PC-9 (cell line): ENCODE measurements around the gene UBE2U. TPM values are rescaled to one million over a fixed set of nuclear protein-coding genes. Genes with fewer than 3 reads are reported as not detected.

Source experiments
- BruUV-seq: library from RNA; stranded (reverse); fragments of 400-500 nt; replicated peaks from 2 replicates; lab custom pipeline; 2021; lab: Mats Ljungman, UMichigan
- CTCF ChIA-PET: fragments of 300-600 bp; sonication (Branson Sonifier 250); formaldehyde crosslinking; loops from one replicate; lab custom pipeline; 2022; ENCODE audit warnings: antibody characterized with exemption; lab: Charles Lee
- POLR2A ChIA-PET: fragments of 300-600 bp; sonication (Branson Sonifier 250); formaldehyde crosslinking; loops from one replicate; lab custom pipeline; 2022; ENCODE audit warnings: antibody characterized with exemption; ENCODE audit not compliant: unreplicated experiment; lab: Charles Lee
- DNase-seq, 2 experiments: peaks; one replicate each; pipeline versions ENCODE4 v3.0.0 to v3.0.0-alpha.2; 2015 to 2022; ENCODE audit warnings: mixed read lengths in 1 of 2
- H2AFZ ChIP-seq: fragments of 200-600 bp; sonication (generic); 2 replicates; pipeline ENCODE4 v1.8.1; 2017; ENCODE audit warnings: antibody characterized with exemption
- H3F3A ChIP-seq: fragments of 200-600 bp; sonication (generic); 2 replicates; pipeline ENCODE4 v1.8.1; 2017; ENCODE audit warnings: antibody characterized with exemption, mild to moderate bottlenecking, low read depth; ENCODE audit not compliant: insufficient read depth
- H3K27ac ChIP-seq: fragments of 200-600 bp; sonication (generic); 2 replicates; pipeline ENCODE4 v1.6.1; 2016; ENCODE audit warnings: mixed run types
- H3K27me3 ChIP-seq: fragments of 200-600 bp; sonication (generic); 2 replicates; pipeline ENCODE4 v1.6.1; 2016; ENCODE audit warnings: low read depth, mixed run types; ENCODE audit not compliant: insufficient read depth
- H3K36me3 ChIP-seq: fragments of 200-600 bp; sonication (generic); 2 replicates; pipeline ENCODE4 v1.6.1; 2016; ENCODE audit warnings: low read depth, mixed run types
- H3K4me1 ChIP-seq: fragments of 200-600 bp; sonication (generic); replicated peaks from 2 replicates; pipeline ENCODE4 v1.6.1; 2016; ENCODE audit warnings: mixed run types; ENCODE audit not compliant: insufficient read depth
- H3K4me2 ChIP-seq: fragments of 200-600 bp; sonication (generic); 2 replicates; pipeline ENCODE4 v1.6.1; 2017; ENCODE audit warnings: mixed run types
- H3K4me3 ChIP-seq: fragments of 200-600 bp; sonication (generic); 2 replicates; pipeline ENCODE4 v1.6.1; 2016; ENCODE audit warnings: mixed run types
- H3K79me2 ChIP-seq: fragments of 200-600 bp; sonication (generic); 2 replicates; pipeline ENCODE4 v1.6.1; 2017; ENCODE audit warnings: low read depth, mixed run types
- H3K9me2 ChIP-seq: fragments of 200-600 bp; sonication (generic); 2 replicates; pipeline ENCODE4 v1.8.1; 2017; ENCODE audit warnings: mild to moderate bottlenecking; ENCODE audit not compliant: insufficient read depth
- H3K9me3 ChIP-seq: fragments of 200-600 bp; sonication (generic); 2 replicates; pipeline ENCODE4 v1.8.1; 2016; ENCODE audit warnings: low read depth; ENCODE audit not compliant: insufficient read depth
- H4K20me1 ChIP-seq: fragments of 200-600 bp; sonication (generic); 2 replicates; pipeline ENCODE4 v1.8.1; 2017; ENCODE audit not compliant: insufficient read depth
- CTCF ChIP-seq: fragments of 200-600 bp; sonication (generic); conservative IDR thresholded peaks from 2 replicates; pipeline ENCODE4 v1.6.1; 2017; ENCODE audit warnings: mixed run types, antibody characterized with exemption, mild to moderate bottlenecking, moderate library complexity
- EZH2 ChIP-seq: fragments of 200-600 bp; sonication (generic); IDR thresholded peaks from 2 replicates; pipeline ENCODE4 v1.8.0; 2017; ENCODE audit warnings: antibody characterized with exemption, low read depth
- intact Hi-C: fragments of 100-400 bp; cut with micrococcal nuclease; formaldehyde crosslinking; loops from one replicate; pipeline ENCODE4 v1.10.0; 2022; ENCODE audit not compliant: unreplicated experiment
- total RNA-seq: library from RNA; stranded (reverse); gene quantifications from 2 replicates; pipeline ENCODE4 v1.2.3, GENCODE V29; 2021

The UBE2U gene
- total RNA-seq, 1 experiment from 2014 or later: not detected

GRCh38 chr1:64173336-64173940 is 30.0 kb upstream of the UBE2U start:
- peak overlapping the region; percentile 37; the same call in 1 of the 2 replicates for H3K4me3 ChIP-seq
- peak; percentile 8 to 46 for DNase-seq
- intact Hi-C loops: no loop called here

GRCh38 chr1:64175639-64176038 is 27.8 kb upstream of the UBE2U start:
- intact Hi-C loops: no loop called here
- BruUV-seq: no TSS peak
- Histone ChIP-seq H3K27me3 (no peaks in the 10 kb centered on the region), H3K79me2 (no peaks in the 10 kb centered on the region), H3K36me3 (peaks cover 8% of the 10 kb centered on the region), H3F3A (peaks cover 39% of the 10 kb centered on the region), H3K4me2 (no peak overlapping the region), H3K4me3 (no peak overlapping the region), H3K27ac (no peak overlapping the region), H4K20me1 (no peaks in the 10 kb centered on the region), H3K4me1 (peaks cover 40% of the 10 kb centered on the region), H3K9me3 (no peaks in the 10 kb centered on the region; the same call in 1 of the 2 replicates), H2AFZ (no peak overlapping the region), H3K9me2 (no peaks in the 10 kb centered on the region)
- TF ChIP-seq EZH2 (no peak), CTCF (no peak)
- ChIA-PET CTCF (no interaction called here), POLR2A (no interaction called here)
- DNase-seq: no peak

More at GRCh38 chr1:64173336-64173940, 30.0 kb upstream of the UBE2U start:
- Histone ChIP-seq H3K4me2 (peak overlapping the region; percentile 79), H3K36me3 (peaks cover 8% of the 10 kb centered on the region), H3K9me3 (no peaks in the 10 kb centered on the region; the same call in 1 of the 2 replicates), H3K9me2 (no peaks in the 10 kb centered on the region), H4K20me1 (no peaks in the 10 kb centered on the region), H3K27ac (peak overlapping the region; percentile 97), H3K79me2 (no peaks in the 10 kb centered on the region), H3K27me3 (no peaks in the 10 kb centered on the region), H2AFZ (no peak overlapping the region), H3K4me1 (peaks cover 47% of the 10 kb centered on the region), H3F3A (peaks cover 34% of the 10 kb centered on the region)
- no TSS peak for BruUV-seq
- TF ChIP-seq CTCF (no peak), EZH2 (no peak)
- CTCF ChIA-PET: no interaction called here
- POLR2A ChIA-PET: interaction anchor here (0.6 kb wide), 1 partner anchor 340 kb away, joined by 4 read pairs; no protein-coding TSS in a partner anchor

GRCh38 chr1:64176659-64177058 is 26.8 kb upstream of the UBE2U start:
- H3K4me1 ChIP-seq: peaks cover 30% of the 10 kb centered on the region
- no TSS peak for BruUV-seq

More at GRCh38 chr1:64176659-64177058, 26.8 kb upstream of the UBE2U start:
- H3K27ac ChIP-seq: no peak overlapping the region
- no peak for DNase-seq
- no peaks in the 10 kb centered on the region for H3K27me3 ChIP-seq
- H2AFZ ChIP-seq: no peak overlapping the region
- H3K4me3 ChIP-seq: no peak overlapping the region
- no peaks in the 10 kb centered on the region for H3K9me2 ChIP-seq
- intact Hi-C loops: no loop called here
- no peaks in the 10 kb centered on the region for H4K20me1 ChIP-seq
- H3K36me3 ChIP-seq: peaks cover 8% of the 10 kb centered on the region
- H3F3A ChIP-seq: peaks cover 30% of the 10 kb centered on the region
- ChIA-PET CTCF (no interaction called here), POLR2A (no interaction called here)
- TF ChIP-seq EZH2 (no peak), CTCF (no peak)
- H3K79me2 ChIP-seq: no peaks in the 10 kb centered on the region
- H3K4me2 ChIP-seq: no peak overlapping the region
- no peaks in the 10 kb centered on the region; the same call in 1 of the 2 replicates for H3K9me3 ChIP-seq
